ENCODE results near the gene GATA5.

DNA sequence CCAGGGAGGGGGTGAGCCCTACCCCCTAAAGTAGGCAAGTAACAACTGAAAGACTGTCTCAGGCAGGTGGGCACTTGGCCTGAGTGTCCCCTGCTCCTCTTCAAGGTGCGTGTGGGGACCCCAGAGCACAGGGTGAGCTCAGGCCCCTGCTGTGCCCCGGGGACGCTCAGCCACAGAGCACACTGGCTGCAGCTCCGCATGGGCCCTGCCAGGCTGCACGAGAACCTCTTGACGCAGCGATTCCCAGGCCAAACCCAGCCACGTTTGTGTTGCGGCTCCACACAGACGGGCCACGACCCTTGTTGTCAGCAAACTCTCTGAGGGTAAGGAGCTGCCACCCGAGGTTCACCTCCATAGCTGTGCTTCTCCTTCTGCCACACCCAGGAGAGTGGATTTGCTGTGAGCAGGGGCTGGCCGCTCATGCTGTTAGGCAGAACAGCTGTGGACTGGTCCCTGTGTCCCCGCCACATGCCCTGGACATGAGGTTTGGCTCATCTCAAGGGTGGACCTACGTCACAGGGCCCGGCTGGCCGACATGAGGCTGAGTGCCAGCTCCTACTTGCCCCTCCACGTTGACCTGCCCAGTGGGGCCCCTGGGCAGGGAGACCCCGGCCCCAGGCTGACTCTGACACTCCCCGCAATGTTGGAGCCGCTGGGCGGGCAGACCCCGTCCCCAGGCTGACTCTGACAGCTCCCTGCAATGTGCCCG lies 29.7 kb upstream of the GATA5 start:
- TF ChIP-seq EP300 (IDR thresholded peaks at IDR 0.05; ENCODE audit: borderline replicate concordance) = no peak
- no peak for TF ChIP-seq MAX (IDR thresholded peaks at IDR 0.05)
- TF ChIP-seq FOXM1 (IDR thresholded peaks at IDR 0.05; ENCODE audit: borderline replicate concordance, low read depth) = no peak
- TF ChIP-seq NFIC (IDR thresholded peaks at IDR 0.05) = no peak
- no peak for TF ChIP-seq TEAD4 (IDR thresholded peaks at IDR 0.05)
- TF ChIP-seq, protein P1, sequence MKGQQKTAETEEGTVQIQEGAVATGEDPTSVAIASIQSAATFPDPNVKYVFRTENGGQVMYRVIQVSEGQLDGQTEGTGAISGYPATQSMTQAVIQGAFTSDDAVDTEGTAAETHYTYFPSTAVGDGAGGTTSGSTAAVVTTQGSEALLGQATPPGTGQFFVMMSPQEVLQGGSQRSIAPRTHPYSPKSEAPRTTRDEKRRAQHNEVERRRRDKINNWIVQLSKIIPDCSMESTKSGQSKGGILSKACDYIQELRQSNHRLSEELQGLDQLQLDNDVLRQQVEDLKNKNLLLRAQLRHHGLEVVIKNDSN (IDR thresholded peaks at IDR 0.05) = no peak
- no peak for TF ChIP-seq CREB1 (IDR thresholded peaks at IDR 0.05; ENCODE audit: low read depth)
- no peak for TF ChIP-seq REST (IDR thresholded peaks at IDR 0.05; ENCODE audit: low read depth)
- no peak for TF ChIP-seq EGR1 (IDR thresholded peaks at IDR 0.05)
- TF ChIP-seq YY1 (IDR thresholded peaks at IDR 0.05; ENCODE audit: low read depth) = no peak
- TF ChIP-seq TCF12 (IDR thresholded peaks at IDR 0.05; ENCODE audit: low read depth) = no peak
- TF ChIP-seq TAF1 (IDR thresholded peaks at IDR 0.05; ENCODE audit: low read depth) = no peak
- TF ChIP-seq CEBPB (IDR thresholded peaks at IDR 0.05) = no peak
